ENCODE measurements around the gene HEATR5A.
"Not testable (repeated sequence)": the region's sequence is repeated elsewhere in the genome, so short reads cannot be mapped to it uniquely, and the experiment has no call there.

Gene HEATR5A

DNA sequence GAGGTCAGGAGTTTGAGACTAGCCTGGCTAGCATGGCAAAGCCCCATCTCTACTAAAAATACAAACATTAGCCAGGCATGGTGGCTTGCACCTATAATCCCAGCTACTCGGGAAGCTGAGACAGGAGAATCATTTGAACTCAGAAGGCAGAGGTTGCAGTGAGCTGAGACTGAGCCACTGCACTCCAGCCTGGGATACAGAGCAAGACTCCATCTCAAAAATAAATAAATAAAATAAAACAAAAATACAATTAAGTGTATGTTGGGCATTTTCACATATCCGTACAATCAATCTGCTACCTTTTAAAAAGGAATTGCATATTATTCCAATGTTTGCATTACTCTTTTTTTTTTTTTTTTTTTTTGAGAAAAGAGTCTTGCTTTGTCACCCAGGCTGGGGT, 165.1 kb downstream of the HEATR5A start:
- H3K27ac ChIP-seq, result no peak overlapping the region
- TF ChIP-seq ZFX (IDR thresholded peaks at IDR 0.05; ENCODE audit: borderline replicate concordance), result no peak
- TF ChIP-seq, protein P1, sequence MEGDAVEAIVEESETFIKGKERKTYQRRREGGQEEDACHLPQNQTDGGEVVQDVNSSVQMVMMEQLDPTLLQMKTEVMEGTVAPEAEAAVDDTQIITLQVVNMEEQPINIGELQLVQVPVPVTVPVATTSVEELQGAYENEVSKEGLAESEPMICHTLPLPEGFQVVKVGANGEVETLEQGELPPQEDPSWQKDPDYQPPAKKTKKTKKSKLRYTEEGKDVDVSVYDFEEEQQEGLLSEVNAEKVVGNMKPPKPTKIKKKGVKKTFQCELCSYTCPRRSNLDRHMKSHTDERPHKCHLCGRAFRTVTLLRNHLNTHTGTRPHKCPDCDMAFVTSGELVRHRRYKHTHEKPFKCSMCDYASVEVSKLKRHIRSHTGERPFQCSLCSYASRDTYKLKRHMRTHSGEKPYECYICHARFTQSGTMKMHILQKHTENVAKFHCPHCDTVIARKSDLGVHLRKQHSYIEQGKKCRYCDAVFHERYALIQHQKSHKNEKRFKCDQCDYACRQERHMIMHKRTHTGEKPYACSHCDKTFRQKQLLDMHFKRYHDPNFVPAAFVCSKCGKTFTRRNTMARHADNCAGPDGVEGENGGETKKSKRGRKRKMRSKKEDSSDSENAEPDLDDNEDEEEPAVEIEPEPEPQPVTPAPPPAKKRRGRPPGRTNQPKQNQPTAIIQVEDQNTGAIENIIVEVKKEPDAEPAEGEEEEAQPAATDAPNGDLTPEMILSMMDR (IDR thresholded peaks at IDR 0.05), result no peak

DNA sequence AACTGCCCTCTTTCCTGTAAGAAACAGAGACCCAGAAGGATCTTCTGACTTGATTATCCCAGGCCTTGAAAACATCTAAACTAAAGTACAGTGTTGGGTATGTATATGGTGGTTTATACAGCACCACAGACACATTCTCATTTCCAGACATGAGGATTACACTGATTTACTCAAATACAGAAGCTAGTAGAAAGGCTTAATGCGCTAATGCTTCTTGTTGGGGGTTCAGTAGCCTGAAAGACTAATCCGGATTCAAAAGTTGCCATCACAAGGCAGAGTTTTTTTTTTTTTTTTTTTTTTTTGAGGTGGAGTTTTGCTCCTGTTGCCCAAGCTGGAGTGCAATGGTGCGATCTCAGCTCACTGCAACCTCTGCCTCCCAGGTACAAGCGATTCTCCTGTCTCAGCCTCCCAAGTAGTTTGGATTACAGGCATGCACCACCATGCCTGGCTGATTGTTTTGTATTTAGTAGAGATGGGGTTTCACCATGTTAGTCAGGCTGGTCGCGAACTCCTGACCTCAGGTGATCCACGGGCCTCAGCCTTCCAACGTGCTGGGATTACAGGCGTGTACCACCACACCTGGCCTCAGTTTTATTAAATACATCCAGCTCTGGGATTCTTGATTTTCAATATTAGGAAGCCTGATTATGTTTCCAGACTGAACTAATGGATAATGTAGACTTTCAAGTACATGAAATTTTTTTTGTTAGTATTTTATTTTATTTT, 166.4 kb downstream of the HEATR5A start:
- H3K27ac ChIP-seq, result no peak overlapping the region
- TF ChIP-seq, protein P1 (IDR thresholded peaks at IDR 0.05), result no peak
- no peak for TF ChIP-seq ZFX (IDR thresholded peaks at IDR 0.05; ENCODE audit: borderline replicate concordance)

DNA sequence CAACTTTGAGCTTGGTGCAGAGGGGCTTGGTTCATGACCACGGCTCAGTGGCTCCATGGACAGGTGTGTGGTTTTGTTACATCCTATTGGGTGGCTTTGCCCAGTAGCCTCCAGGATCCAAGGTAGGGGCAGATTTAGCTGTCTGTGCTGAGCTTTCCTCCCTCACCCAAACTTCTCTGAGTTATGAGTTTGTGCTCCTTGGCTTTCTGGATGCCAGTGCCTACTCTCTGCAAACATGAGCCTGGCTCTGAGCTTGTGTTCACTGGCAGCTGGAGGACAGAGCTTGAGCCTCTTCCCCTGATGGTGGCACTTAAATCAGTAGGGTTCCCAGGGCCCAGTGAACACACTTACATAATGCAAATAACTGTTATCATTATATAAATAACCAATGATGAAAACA, 167.5 kb downstream of the HEATR5A start:
- no peak for TF ChIP-seq ZFX (IDR thresholded peaks at IDR 0.05; ENCODE audit: borderline replicate concordance)
- TF ChIP-seq, protein P1 (IDR thresholded peaks at IDR 0.05), result no peak
- H3K27ac ChIP-seq, result no peak overlapping the region

DNA sequence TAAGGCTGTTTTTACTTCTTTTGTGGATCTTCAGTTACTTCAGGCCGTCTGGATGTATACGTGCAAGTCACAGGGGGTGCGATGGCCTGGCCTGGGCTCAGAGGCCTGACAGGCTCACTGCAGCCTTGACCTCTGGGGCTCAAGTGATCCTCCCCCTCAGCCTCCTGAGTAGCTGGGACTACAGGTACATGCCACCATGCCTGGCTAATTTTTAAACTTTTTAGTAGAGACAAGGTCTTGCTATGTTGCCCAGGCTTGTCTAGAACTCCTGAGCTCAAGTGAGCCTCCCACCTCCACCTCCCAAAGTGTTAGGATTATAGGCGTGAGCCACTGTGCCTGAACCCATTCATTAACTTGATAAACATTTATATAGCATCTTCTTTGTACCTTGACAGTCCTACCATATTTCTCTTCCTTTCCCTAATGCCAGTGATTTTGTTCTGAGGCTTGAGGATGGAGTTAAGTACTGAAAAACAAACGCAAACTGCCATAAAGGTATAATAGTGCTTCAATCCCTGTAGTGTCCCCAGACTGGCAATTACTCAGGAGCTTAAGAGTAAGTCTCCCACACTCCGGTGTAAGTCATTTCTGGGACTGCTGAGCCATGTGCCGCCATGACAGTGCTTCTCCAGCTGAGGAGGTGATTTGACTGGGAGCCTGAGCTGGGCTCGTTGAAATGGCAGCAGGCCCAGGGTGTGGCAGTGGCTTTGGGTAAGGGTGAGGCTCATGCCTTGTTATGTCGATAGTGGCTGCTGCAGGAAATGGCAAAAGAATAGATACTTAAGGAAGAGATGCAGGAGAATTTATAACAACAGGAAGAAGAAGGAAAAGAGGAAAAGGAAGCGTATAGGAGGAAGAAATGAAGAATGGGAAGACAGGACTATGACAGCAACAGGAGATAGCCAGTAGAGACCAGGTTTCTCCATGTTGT, 169.1 kb downstream of the HEATR5A start:
- no peak for TF ChIP-seq ZFX (IDR thresholded peaks at IDR 0.05; ENCODE audit: borderline replicate concordance)
- TF ChIP-seq, protein P1 (IDR thresholded peaks at IDR 0.05), result no peak

DNA sequence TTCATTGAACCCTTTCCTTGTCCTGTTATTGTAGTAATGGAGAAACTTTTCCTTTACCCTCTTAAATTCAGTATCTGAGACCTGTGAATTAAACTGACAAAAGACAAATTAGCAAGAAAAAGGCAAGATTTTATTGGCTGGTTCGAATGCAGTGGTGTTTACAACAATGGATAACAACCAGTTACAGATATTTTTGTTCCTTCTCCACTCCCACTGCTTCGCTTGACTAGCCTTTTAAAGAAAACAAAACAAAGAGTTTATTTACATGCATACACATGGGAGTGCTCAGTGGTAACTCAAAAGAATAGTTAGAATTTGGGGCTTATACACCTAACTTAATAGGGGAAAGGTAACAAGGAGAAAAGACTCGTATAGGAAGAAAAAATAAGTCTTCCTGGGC, 175.7 kb downstream of the HEATR5A start:
- TF ChIP-seq ZFX (IDR thresholded peaks at IDR 0.05; ENCODE audit: borderline replicate concordance), result no peak
- TF ChIP-seq, protein P1 (IDR thresholded peaks at IDR 0.05), result no peak
- H3K27ac ChIP-seq, result no peak overlapping the region

More for the DNA sequence above, 169.1 kb downstream of the HEATR5A start:
- no peak overlapping the region for H3K27ac ChIP-seq

DNA sequence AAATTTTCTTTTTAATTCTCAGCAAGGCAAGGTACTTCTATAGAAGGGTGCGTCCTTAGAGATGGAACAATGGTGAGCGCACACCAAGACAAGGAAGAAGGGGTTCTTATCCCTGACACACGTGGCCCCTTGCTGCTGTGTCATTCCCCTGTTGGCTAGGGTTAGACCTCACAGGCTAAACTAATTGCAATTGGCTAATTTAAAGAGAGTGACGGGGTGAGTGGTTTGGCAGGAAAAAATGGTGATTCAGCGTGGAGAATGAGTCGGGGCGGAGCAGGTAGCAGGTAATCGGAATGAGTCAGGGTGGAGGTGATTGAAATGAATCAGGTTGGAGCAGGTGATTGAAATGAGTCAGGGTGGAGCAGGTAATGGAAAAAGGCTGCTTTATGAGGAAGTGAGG, 176.5 kb downstream of the HEATR5A start:
- TF ChIP-seq, protein P1 (IDR thresholded peaks at IDR 0.05), result no peak
- TF ChIP-seq ZFX (IDR thresholded peaks at IDR 0.05; ENCODE audit: borderline replicate concordance), result no peak
- H3K27ac ChIP-seq, result no peak overlapping the region

DNA sequence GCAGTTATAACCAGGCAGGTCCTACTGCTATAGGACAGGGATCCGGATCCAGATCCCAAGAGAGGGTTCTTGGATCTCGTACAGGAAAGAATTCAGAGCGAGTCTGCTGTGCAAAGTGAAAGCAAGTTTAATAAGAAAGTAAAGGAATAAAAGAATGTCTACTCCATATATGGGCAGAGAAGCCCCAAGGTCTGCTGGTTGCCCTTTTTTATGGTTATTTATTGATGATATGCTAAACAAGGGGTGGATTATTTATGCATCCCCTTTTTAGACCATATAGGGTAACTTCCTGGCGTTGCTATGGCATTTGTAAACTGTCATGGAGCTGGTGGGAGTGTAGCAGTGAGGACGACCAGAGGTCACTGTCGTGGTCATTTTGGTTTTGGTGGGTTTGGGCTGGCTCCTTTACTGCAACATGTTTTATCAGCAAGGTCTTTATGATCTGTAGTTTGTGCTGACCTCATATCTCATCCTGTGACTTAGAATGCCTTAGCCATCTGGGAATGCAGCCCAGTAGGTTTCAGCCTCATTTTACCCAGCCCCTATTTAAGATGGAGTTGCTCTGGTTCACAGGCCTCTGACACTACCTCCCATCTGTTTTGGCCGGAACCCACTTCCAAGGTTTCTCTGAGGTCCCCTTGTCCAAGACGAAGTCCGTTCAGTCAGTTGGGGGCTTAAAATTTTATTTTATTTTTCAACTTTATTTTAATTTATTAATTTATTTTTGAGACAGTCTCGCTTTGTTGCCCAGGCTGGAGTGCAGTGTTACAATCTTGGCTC, 178.0 kb downstream of the HEATR5A start:
- not testable (repeated sequence) for H3K27ac ChIP-seq
